Body of pancreas (tissue), 4 donors: ENCODE results near the gene LSAMP. TPM values are rescaled to one million over a fixed set of nuclear protein-coding genes. Genes with fewer than 3 reads are reported as not detected.

Experiments
- ATAC-seq: fragments of 150-250 bp; one replicate; pipeline ENCODE4 v1.9.1; 2016
- DNase-seq, 4 donors: peaks; one replicate each; pipeline ENCODE4 v3.0.0-alpha.2; 2019
- H3K27ac ChIP-seq, 4 donors: fragments of 200-600 bp; sonication (generic); 1 replicate in 3 of 4; 2 replicates in 1 of 4; pipeline versions ENCODE4 v1.5.1 to v1.6.1; 2016 to 2019; ENCODE audit warnings: mild to moderate bottlenecking in 1 of 4, mixed read lengths in 1 of 4, moderate library complexity in 1 of 4
- H3K27me3 ChIP-seq, 2 donors: fragments of 200-600 bp; sonication (generic); one replicate each; pipeline ENCODE4 v1.6.0; 2016; ENCODE audit warnings: mild to moderate bottlenecking in 1 of 2
- H3K36me3 ChIP-seq, 2 donors: fragments of 200-600 bp; sonication (generic); replicated peaks in 1 of 2; 2 replicates each; pipeline ENCODE4 v1.5.1; 2016; ENCODE audit warnings: low read depth in 2 of 2; ENCODE audit not compliant: insufficient read depth in 1 of 2
- H3K4me1 ChIP-seq: fragments of 200-600 bp; sonication (generic); one replicate; pipeline ENCODE4 v1.6.0; 2016
- H3K4me3 ChIP-seq, 2 donors: fragments of 200-600 bp; sonication (generic); 1 replicate in 1 of 2; 2 replicates in 1 of 2; pipeline ENCODE4 v1.5.1; 2016 to 2019
- H3K9me3 ChIP-seq, 3 donors: fragments of 200-600 bp; sonication (generic); 1 replicate in 2 of 3; 2 replicates in 1 of 3; pipeline ENCODE4 v1.5.1; 2016
- POLR2A ChIP-seq, 3 donors: fragments of 450-650 bp; IDR thresholded peaks; one replicate each; pipeline ENCODE4 v1.6.1; 2016; ENCODE audit warnings: antibody characterized with exemption in 3 of 3, mild to moderate bottlenecking in 2 of 3
- WGBS, 2 donors: methylation state at CpG; one replicate each; pipeline ENCODE4 v1.1.5; 2017; 5-methylcytosine and 5-hydroxymethylcytosine counted together
- intact Hi-C: fragments of 100-400 bp; cut with DNase I; formaldehyde crosslinking; loops from one replicate; pipeline ENCODE4 v1.15.1; 2023
- total RNA-seq, 2 donors: library from RNA; depleted of rRNA; stranded (reverse); fragments of >200 nt; gene quantifications; one replicate each; pipeline ENCODE4 v1.1.0, GENCODE V29; 2016
- TF ChIP-seq, protein P1 (sequence below), 7 experiments: fragments of 450-650 bp in 4 of 7; fragments of 200-600 bp in 3 of 7; sonication (generic) in 3 of 7; IDR thresholded peaks; one replicate each; pipeline ENCODE4 v1.5.1; 2016 to 2019; ENCODE audit warnings: antibody characterized with exemption in 7 of 7

LSAMP gene
- total RNA-seq, 2 donors from 2014 or later: 1.6 to 2.1 TPM

DNA sequence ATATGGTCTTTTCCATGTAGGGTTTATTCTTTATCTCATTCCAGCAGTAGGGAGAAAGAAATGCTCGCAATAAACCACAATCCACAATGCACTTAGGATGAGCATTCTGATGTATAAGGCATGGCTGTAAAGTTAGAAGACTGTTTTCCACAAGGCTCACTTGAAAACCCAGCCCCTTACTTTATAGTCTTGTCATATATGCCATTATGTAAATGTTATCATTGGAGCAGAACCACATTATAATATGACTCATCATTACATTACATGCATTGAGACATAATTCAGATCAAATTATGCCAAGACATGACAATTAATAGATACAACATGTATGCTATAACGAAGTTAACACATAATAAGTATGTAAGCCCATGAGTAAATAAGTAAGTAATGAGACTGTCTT is 348.1 kb downstream of the LSAMP start:
- TF ChIP-seq, protein P1, sequence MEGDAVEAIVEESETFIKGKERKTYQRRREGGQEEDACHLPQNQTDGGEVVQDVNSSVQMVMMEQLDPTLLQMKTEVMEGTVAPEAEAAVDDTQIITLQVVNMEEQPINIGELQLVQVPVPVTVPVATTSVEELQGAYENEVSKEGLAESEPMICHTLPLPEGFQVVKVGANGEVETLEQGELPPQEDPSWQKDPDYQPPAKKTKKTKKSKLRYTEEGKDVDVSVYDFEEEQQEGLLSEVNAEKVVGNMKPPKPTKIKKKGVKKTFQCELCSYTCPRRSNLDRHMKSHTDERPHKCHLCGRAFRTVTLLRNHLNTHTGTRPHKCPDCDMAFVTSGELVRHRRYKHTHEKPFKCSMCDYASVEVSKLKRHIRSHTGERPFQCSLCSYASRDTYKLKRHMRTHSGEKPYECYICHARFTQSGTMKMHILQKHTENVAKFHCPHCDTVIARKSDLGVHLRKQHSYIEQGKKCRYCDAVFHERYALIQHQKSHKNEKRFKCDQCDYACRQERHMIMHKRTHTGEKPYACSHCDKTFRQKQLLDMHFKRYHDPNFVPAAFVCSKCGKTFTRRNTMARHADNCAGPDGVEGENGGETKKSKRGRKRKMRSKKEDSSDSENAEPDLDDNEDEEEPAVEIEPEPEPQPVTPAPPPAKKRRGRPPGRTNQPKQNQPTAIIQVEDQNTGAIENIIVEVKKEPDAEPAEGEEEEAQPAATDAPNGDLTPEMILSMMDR (IDR thresholded peaks at IDR 0.05): no peak
- TF ChIP-seq POLR2A (IDR thresholded peaks at IDR 0.05): no peak
- no peak overlapping the region for H3K4me3 ChIP-seq
- no peak overlapping the region for H3K27ac ChIP-seq
- H3K4me1 ChIP-seq: no peaks in the 10 kb centered on the region
- no peaks in the 10 kb centered on the region for H3K9me3 ChIP-seq
- 66 to 81% methylated on average over 2 of the region's 2 CpGs for whole genome bisulfite sequencing, 2 donors
- ATAC-seq (no peak), DNase-seq (no peak)
- no peaks in the 10 kb centered on the region for H3K36me3 ChIP-seq
- no peaks in the 10 kb centered on the region for H3K27me3 ChIP-seq
- intact Hi-C loops: no loop called here

DNA sequence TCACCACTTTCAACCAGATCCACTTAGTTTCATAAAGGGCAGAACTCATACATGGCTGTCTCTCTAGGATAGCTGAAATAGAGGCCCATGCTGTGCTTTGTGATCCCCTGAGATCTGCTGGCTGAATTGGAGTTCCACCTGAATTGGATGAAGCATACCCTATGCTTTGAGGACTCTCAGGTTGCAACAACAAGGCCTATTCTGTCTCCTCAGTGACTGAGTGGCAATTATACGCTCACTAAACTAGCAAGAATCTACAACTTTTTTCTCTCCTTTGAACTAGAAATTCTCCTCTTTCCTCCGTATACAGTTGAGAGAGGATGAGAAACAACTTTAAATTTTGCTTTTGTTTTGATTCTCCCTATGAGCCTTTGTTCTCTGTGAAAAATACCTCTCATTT is 348.7 kb downstream of the LSAMP start:
- H3K4me3 ChIP-seq: no peak overlapping the region
- no peak for DNase-seq
- intact Hi-C loops: no loop called here
- ATAC-seq: no peak
- no peaks in the 10 kb centered on the region for H3K36me3 ChIP-seq
- H3K27ac ChIP-seq: no peak overlapping the region
- no peaks in the 10 kb centered on the region for H3K9me3 ChIP-seq
- TF ChIP-seq, protein P1 (IDR thresholded peaks at IDR 0.05): no peak
- no peak for TF ChIP-seq POLR2A (IDR thresholded peaks at IDR 0.05)
- H3K27me3 ChIP-seq: no peaks in the 10 kb centered on the region
- H3K4me1 ChIP-seq: no peaks in the 10 kb centered on the region
- WGBS, 2 donors: 77 to 85% methylated on average over 2 of the region's 2 CpGs

DNA sequence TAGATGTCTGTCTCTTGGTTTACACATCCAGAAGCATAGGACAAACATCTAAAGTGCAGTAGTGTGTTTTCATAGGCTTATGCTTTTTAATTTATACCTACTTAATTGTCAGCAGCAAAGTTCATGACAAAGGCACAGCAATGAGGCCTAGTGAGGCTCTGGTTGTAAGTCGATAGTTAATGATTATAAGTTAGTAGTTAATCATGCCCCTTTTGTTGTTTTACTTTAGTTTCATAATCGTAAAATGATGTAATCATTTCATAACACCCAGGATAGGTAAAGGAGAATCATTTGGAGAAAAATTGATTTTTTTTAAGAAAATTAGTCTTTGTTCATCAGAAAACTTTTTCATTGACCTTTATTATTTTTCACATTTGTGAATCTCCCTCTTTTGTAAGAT is 351.9 kb downstream of the LSAMP start:
- intact Hi-C loops: no loop called here
- TF ChIP-seq, protein P1 (IDR thresholded peaks at IDR 0.05): no peak
- TF ChIP-seq POLR2A (IDR thresholded peaks at IDR 0.05): no peak
- H3K9me3 ChIP-seq: no peaks in the 10 kb centered on the region
- ATAC-seq: no peak
- no peak overlapping the region for H3K4me3 ChIP-seq
- H3K4me1 ChIP-seq: no peaks in the 10 kb centered on the region
- no peaks in the 10 kb centered on the region for H3K36me3 ChIP-seq
- 32 to 33% methylated on average over 2 of the region's 2 CpGs for WGBS, 2 donors
- no peaks in the 10 kb centered on the region for H3K27me3 ChIP-seq
- no peak for DNase-seq
- H3K27ac ChIP-seq: no peak overlapping the region

DNA sequence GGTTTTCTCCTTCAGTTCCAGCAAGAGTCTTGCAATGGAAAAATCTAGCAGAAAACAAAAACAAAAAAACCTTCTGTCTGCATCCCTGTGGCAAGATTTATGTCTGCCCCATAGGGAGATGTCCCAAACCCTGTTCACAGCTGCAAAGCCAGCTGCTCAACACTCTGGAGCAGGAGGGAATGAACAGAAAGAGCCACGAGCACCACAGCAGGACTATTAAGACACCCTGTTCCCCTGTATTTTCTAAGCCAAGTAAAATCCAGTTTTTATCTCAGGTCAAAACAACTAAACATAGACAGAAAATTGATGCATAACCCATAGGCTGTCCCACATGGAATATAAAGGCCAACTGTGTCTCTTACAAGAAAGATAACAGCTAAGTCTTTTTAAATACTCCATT is 357.9 kb downstream of the LSAMP start:
- H3K36me3 ChIP-seq: no peaks in the 10 kb centered on the region
- ATAC-seq: no peak
- no peak for DNase-seq
- H3K4me1 ChIP-seq: no peaks in the 10 kb centered on the region
- no peak overlapping the region for H3K27ac ChIP-seq
- TF ChIP-seq, protein P1 (IDR thresholded peaks at IDR 0.05): no peak
- no peak for TF ChIP-seq POLR2A (IDR thresholded peaks at IDR 0.05)
- no peaks in the 10 kb centered on the region for H3K27me3 ChIP-seq
- intact Hi-C loops: no loop called here
- H3K4me3 ChIP-seq: no peak overlapping the region
- 27% methylated on average over 1 of the region's 1 CpG for WGBS, 2 donors
- H3K9me3 ChIP-seq: no peaks in the 10 kb centered on the region

DNA sequence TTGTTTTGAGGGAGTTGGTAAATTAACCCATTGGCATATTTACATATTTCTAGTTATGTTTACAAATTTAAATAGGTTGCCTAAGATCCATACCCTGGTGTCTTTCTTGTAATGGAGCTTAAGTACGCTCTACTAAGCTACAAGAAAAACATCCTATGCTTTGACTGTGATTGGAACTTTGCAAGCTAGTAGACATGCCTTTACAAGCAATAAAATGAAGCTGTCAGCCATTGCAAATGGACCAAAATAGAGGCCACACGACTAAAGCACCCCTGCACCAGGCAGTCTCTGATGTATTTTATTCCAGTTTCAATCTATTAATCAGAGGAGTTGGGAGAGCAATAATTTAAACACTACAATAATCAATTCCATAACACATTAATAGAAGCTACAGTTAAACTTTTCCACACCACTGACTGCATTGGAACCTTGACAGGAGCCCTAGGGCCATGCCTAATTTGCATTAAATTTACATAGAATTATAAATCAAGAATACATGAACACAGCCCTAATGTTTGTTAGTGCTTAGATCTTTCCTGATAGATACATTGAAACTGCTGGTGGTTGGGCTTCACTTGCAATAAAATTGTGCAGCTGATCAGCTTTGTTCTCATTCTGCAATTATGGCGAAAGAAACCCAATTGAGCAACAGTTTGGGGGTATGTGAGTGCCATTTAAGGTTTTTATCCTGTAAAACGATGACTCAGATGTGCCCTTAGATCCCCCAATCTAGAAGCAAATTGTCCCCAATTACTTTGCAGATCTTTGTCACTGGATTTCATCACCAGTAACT is 360.1 kb downstream of the LSAMP start:
- H3K27me3 ChIP-seq: no peaks in the 10 kb centered on the region
- 46 to 60% methylated on average over 4 of the region's 4 CpGs for WGBS, 2 donors
- no peaks in the 10 kb centered on the region for H3K9me3 ChIP-seq
- TF ChIP-seq, protein P1 (IDR thresholded peaks at IDR 0.05): no peak
- no peak for TF ChIP-seq POLR2A (IDR thresholded peaks at IDR 0.05)
- no peaks in the 10 kb centered on the region for H3K36me3 ChIP-seq
- H3K4me3 ChIP-seq: no peak overlapping the region
- ATAC-seq (no peak), DNase-seq (no peak)
- H3K27ac ChIP-seq: no peak overlapping the region
- intact Hi-C loops: no loop called here
- H3K4me1 ChIP-seq: no peaks in the 10 kb centered on the region
